Peyer's patch (tissue), 4 donors: ENCODE results near the gene KRT37. TPM values are rescaled to one million over a fixed set of nuclear protein-coding genes. Genes with fewer than 3 reads are reported as not detected.
A peak's percentile ranks its signal among the peaks of the same experiment; 100 is the strongest.

Experiments
- DNase-seq, 3 donors: peaks; one replicate each; pipeline ENCODE4 v3.0.0-alpha.2; 2017 to 2019
- H3K27ac ChIP-seq, 4 donors: fragments of 200-600 bp; sonication (generic); one replicate each; pipeline ENCODE4 v1.5.1; 2016 to 2019
- H3K27me3 ChIP-seq, 2 donors: fragments of 200-600 bp; sonication (generic); one replicate each; pipeline ENCODE4 v1.5.1; 2019
- H3K36me3 ChIP-seq, 3 donors: fragments of 200-600 bp; sonication (generic); one replicate each; pipeline ENCODE4 v1.5.1; 2016 to 2019
- H3K4me1 ChIP-seq, 4 donors: fragments of 200-600 bp; sonication (generic); one replicate each; pipeline ENCODE4 v1.5.1; 2016 to 2019
- H3K4me3 ChIP-seq, 4 donors: fragments of 200-600 bp; sonication (generic); 1 replicate in 3 of 4; 2 replicates in 1 of 4; pipeline ENCODE4 v1.5.1; 2016 to 2019; ENCODE audit warnings: mild to moderate bottlenecking in 1 of 4
- H3K9me3 ChIP-seq, 4 donors: fragments of 200-600 bp; sonication (generic); one replicate each; pipeline ENCODE4 v1.5.1; 2016 to 2019; ENCODE audit warnings: mild to moderate bottlenecking in 1 of 4
- CTCF ChIP-seq, 6 experiments: fragments of 450-650 bp in 4 of 6; fragments of 200-600 bp in 2 of 6; sonication (generic) in 1 of 6; IDR thresholded peaks; one replicate each; pipeline ENCODE4 v1.5.1; 2017 to 2019; ENCODE audit warnings: antibody characterized with exemption in 6 of 6, mild to moderate bottlenecking in 3 of 6, moderate library complexity in 1 of 6
- POLR2A ChIP-seq, 2 donors: fragments of 450-650 bp; IDR thresholded peaks; one replicate each; pipeline ENCODE4 v1.5.1; 2017; ENCODE audit warnings: antibody characterized with exemption in 2 of 2, mild to moderate bottlenecking in 2 of 2, moderate library complexity in 2 of 2
- total RNA-seq, 4 donors: library from RNA; depleted of rRNA; stranded (reverse); fragments of >200 nt; gene quantifications; one replicate each; pipeline ENCODE4 v1.1.0, GENCODE V29; 2016

KRT37 gene
- total RNA-seq, 4 donors from 2014 or later, result not detected

GRCh38 chr17:41417576-41418015, 6.8 kb downstream of the KRT37 start:
- Histone ChIP-seq H3K9me3 (no peaks in the 10 kb centered on the region), H3K27me3 (no peaks in the 10 kb centered on the region), H3K36me3 (no peaks in the 10 kb centered on the region), H3K4me1 (no peaks in the 10 kb centered on the region), H3K27ac (no peak overlapping the region), H3K4me3 (no peak overlapping the region)
- DNase-seq, result no peak
- TF ChIP-seq CTCF (IDR thresholded peaks at IDR 0.05) (peak in 4 of 6 experiments; percentile 15 to 35 (median 26)), POLR2A (IDR thresholded peaks at IDR 0.05) (no peak)

GRCh38 chr17:41417127-41417526, 7.3 kb downstream of the KRT37 start:
- no peak for DNase-seq
- no peaks in the 10 kb centered on the region for H3K9me3 ChIP-seq

GRCh38 chr17:41416479-41416878, 7.9 kb downstream of the KRT37 start:
- DNase-seq, result no peak
- TF ChIP-seq CTCF (IDR thresholded peaks at IDR 0.05) (no peak), POLR2A (IDR thresholded peaks at IDR 0.05) (no peak)
- no peak overlapping the region for H3K27ac ChIP-seq

More at GRCh38 chr17:41417127-41417526, 7.3 kb downstream of the KRT37 start:
- Histone ChIP-seq H3K27me3 (no peaks in the 10 kb centered on the region), H3K4me1 (no peaks in the 10 kb centered on the region), H3K4me3 (no peak overlapping the region), H3K36me3 (no peaks in the 10 kb centered on the region), H3K27ac (no peak overlapping the region)
- no peak for TF ChIP-seq POLR2A (IDR thresholded peaks at IDR 0.05)
- TF ChIP-seq CTCF (IDR thresholded peaks at IDR 0.05), result no peak

GRCh38 chr17:41415833-41416335, 8.5 kb downstream of the KRT37 start:
- DNase-seq, result no peak
- no peak overlapping the region for H3K27ac ChIP-seq
- TF ChIP-seq CTCF (IDR thresholded peaks at IDR 0.05) (no peak), POLR2A (IDR thresholded peaks at IDR 0.05) (no peak)

More at GRCh38 chr17:41416479-41416878, 7.9 kb downstream of the KRT37 start:
- no peaks in the 10 kb centered on the region for H3K4me1 ChIP-seq
- no peaks in the 10 kb centered on the region for H3K27me3 ChIP-seq
- no peaks in the 10 kb centered on the region for H3K9me3 ChIP-seq
- H3K4me3 ChIP-seq, result no peak overlapping the region
- H3K36me3 ChIP-seq, result no peaks in the 10 kb centered on the region

GRCh38 chr17:41415411-41415810, 9.0 kb downstream of the KRT37 start:
- Histone ChIP-seq H3K27ac (no peak overlapping the region), H3K36me3 (no peaks in the 10 kb centered on the region), H3K27me3 (no peaks in the 10 kb centered on the region), H3K4me3 (no peak overlapping the region), H3K9me3 (no peaks in the 10 kb centered on the region), H3K4me1 (no peaks in the 10 kb centered on the region)
- TF ChIP-seq POLR2A (IDR thresholded peaks at IDR 0.05), result no peak
- TF ChIP-seq CTCF (IDR thresholded peaks at IDR 0.05), result no peak
- DNase-seq, result no peak

More at GRCh38 chr17:41415833-41416335, 8.5 kb downstream of the KRT37 start:
- Histone ChIP-seq H3K27me3 (no peaks in the 10 kb centered on the region), H3K36me3 (no peaks in the 10 kb centered on the region), H3K4me3 (no peak overlapping the region), H3K9me3 (no peaks in the 10 kb centered on the region), H3K4me1 (no peaks in the 10 kb centered on the region)

- TF ChIP-seq POLR2A (IDR thresholded peaks at IDR 0.05) (no peak), CTCF (IDR thresholded peaks at IDR 0.05) (no peak)
- no peak overlapping the region for H3K4me3 ChIP-seq
- H3K9me3 ChIP-seq, result no peaks in the 10 kb centered on the region
- H3K27me3 ChIP-seq, result no peaks in the 10 kb centered on the region
- H3K36me3 ChIP-seq, result no peaks in the 10 kb centered on the region
- no peaks in the 10 kb centered on the region for H3K4me1 ChIP-seq
- no peak for DNase-seq
- no peak overlapping the region for H3K27ac ChIP-seq
Observed at GRCh38 chr17:41413982-41414381, 10.4 kb downstream of the KRT37 start.
